Stimulated activated CD8-positive, alpha-beta memory T cell treated with anti-CD3 and anti-CD28 coated beads, Interleukin-7, amount 100 ng/mL, for 48 hours (primary cell): ENCODE measurements around the gene SUSD2.
"Not testable (repeated sequence)": the region's sequence is repeated elsewhere in the genome, so short reads cannot be mapped to it uniquely, and the experiment has no call there.

ENCODE experiments used
- DNase-seq, 2 donors: peaks; one replicate each; pipeline ENCODE4 v3.0.0-alpha.2; 2020; ENCODE audit warnings: low read depth in 1 of 2; ENCODE audit errors: extremely low read depth in 1 of 2

SUSD2 gene, protein sequence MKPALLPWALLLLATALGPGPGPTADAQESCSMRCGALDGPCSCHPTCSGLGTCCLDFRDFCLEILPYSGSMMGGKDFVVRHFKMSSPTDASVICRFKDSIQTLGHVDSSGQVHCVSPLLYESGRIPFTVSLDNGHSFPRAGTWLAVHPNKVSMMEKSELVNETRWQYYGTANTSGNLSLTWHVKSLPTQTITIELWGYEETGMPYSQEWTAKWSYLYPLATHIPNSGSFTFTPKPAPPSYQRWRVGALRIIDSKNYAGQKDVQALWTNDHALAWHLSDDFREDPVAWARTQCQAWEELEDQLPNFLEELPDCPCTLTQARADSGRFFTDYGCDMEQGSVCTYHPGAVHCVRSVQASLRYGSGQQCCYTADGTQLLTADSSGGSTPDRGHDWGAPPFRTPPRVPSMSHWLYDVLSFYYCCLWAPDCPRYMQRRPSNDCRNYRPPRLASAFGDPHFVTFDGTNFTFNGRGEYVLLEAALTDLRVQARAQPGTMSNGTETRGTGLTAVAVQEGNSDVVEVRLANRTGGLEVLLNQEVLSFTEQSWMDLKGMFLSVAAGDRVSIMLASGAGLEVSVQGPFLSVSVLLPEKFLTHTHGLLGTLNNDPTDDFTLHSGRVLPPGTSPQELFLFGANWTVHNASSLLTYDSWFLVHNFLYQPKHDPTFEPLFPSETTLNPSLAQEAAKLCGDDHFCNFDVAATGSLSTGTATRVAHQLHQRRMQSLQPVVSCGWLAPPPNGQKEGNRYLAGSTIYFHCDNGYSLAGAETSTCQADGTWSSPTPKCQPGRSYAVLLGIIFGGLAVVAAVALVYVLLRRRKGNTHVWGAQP

DNA sequence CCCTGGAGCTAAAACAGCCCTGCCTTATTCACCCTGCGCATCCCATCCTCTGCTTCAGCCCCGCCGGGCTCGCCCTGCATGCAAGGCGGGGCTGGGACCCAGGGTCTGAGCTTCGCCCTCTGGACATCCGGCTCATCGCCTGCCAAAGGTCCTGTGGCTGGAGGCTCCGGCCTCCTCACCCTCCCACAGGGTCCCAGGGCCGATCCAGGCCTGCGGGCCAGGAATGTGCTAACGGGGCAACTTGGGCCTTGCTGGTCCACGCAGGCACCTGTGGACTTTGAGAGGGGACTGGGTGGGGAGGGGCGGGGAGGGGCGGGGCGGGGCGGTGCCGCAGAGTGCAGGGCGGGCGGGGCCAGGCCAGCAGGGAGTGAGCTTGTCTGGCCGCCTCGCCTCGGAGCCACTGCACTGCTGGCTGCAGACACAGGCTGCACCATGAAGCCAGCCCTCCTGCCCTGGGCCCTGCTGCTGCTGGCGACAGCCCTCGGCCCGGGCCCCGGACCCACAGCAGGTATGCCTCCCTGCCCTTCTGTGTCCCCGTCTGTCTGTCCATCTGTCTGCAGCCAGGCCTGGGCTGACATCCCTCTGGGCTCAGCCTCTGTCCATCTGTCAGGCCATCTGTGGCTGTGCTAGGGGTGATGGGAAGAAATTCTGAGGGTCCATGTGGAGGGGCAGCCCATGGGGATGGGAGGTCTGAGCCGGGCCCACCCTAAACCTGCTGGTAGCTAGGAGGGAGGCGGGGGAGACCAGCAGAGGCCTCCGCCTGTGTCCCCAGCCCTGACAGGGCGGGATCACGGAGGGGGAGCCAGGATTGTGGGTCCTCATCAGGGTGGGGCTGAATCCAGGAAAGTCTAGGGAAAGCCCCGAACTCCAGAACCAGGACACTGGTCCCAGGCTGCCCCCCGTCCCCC, at the start of gene SUSD2:
SUSD2 (plus strand) TSS at position 400 of the 908 bp plus-strand sequence; CDS start at position 433, 33 bp downstream.
- DNase-seq: no peak

DNA sequence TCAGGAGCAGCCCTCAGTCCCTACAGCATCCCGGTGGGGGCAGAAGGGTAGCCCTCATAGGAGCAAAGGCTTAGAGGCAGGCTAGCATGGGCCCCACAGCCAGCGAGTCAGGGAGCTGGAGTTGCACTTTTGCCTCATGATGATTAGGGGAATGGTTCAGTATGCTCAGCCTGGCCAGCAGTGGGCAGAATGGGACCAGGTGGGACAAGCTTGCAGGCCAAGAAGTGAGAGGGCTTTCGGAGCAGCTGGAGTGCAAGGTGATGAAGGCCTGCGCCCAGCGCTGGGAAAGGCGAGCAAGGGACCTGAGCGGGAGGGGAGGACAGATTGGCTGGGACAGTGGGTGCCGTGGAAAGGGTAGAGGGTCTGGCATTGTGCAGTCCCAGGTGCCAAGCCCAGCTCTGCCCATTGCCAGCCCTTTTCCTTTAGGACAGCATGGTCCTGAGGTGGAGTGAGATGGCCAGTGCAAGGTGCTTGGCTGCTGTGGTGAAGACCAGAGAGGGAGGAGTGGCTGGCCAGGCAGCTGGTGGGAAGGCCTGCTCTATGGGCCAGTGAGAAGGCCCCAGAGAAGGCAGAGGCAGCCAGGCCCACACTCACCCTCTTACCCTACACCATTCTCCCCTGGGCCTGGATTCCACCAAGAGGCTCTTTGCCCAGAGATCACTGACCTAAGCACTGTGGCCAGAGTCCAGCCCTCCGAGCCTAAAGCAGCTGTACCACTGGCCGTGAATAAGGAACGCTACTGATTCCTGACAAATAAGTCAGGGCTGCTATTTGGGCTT, 47.9 kb upstream of the SUSD2 start:
- no peak for DNase-seq

DNA sequence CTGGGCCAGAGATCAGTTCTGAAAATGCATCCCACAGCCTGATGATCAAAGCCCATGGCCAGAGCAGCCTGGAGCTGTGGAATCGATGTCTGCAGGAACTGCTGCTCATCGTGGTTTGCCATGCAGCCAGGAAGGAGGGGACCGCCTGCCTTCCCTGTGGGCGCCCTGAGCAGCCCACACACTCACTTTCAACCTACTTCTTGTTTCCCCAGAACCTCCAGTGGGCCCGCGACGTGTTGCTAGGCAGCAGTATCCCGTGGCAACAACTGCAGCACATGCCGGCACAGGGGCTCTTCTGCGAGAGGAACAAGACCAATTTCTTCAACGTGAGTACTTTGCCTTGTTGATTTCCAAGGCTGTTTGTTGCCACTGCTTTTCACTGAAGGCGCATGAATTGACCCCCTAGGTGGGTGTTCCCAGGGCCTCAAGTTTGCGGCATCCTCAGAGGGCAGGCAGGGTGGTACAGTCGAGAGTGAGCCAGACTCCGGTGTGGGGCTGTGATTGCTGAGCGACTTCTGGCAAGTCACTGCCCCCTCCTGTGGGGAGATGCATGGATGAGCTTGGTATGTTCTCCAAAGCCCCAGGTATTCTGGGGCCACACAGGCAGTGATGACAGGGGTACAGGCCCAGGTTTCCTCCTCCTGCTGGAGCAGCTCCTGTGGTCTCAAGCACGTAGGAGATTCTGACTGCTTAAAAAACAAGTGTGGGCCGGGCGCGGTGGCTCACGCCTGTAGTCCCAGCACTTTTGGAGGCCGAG, 47.0 kb upstream of the SUSD2 start:
- peak; percentile 29 to 68 for DNase-seq

DNA sequence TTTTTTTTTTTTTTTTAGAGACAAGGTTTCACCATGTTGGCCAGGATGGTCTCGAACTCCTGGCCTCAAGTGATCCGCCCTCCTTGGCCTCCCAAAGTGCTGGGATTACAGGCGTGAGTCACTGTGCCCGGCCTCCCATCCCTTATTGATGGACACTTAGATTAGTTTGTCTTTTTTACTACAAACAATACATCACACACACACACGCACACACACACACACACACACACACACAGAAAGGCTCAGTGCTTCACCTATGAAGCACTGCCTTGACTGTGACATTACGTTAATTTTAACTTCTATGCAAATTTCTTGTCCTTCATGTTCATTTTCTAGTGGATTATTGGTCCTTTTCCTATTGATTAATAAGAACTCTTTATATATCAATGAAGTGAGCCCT, 44.8 kb upstream of the SUSD2 start:
- DNase-seq: not testable (repeated sequence)

DNA sequence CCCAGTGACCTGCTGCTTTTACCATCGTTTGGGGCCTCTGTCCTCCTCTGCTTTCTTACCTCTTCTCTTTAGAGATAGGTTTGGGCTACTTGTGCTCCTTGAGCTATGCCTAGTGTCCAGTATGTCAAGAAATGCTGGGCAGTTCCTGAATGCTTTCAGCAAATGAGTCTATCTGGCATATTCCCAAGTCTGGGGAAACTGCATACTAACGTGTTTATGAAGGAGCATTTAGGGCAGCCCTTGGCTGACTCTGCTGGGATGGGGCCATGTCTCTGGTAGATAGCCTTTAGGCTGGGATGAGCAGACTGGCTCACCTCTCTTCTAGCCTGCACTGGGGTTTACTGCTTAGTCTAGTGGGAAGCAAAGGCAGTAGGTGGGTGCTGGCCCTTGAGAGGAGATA, 43.7 kb upstream of the SUSD2 start:
- no peak for DNase-seq

DNA sequence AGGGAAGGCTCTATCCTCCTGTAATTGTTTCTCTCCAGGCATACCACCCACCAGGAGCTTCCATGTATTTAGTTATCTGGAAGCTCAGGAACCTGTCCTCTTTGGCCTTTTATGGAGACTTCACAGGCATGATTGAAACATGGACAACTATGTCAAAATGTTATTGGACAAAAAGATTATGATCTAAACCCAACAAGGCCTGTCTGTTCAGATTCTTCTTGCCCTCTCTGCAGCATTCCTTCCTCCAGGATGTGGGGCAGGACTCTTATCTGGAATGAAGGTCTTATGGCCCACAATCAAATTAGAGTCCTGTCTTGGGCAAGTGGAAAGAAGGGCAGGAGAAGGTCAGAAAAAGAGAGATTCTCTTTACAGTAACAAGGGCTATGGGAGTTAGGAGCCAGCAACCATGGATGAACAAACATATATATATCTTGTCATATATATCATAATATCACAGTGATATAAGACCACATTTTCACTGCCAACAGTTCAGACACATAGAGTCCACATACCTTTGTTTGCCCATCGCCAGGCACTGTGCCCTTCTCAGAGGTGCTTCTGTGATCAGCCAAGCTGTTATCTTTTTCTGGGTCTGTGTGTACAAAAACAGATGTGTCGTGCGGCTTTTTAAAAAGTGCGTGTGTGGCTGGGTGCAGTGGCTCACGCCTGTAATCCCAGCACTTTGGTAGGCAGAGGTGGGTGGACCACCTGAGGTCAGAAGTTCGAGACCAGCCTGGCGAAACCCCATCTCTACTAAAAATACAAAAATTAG, 42.5 kb upstream of the SUSD2 start:
- no peak for DNase-seq

DNA sequence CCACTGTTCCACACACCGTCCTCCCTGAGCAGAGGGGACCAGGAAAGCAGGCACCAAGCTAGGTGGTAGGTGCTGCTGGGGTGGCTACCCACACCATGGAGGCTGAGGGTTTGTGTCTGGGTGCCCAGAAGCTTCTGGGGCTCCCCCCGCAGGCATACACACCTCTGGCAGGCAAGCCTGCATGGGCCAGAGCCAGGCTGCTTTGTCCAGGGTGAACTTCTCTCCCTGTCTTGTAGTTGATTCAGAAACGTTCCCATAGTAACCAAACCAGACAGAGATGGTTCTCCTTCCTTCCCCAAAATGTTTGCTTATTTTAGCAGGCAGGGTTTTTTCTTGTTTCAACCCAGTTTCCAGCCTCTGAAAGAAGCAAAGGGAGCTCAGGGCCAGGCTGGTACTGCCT, 40.9 kb upstream of the SUSD2 start:
- DNase-seq: no peak

DNA sequence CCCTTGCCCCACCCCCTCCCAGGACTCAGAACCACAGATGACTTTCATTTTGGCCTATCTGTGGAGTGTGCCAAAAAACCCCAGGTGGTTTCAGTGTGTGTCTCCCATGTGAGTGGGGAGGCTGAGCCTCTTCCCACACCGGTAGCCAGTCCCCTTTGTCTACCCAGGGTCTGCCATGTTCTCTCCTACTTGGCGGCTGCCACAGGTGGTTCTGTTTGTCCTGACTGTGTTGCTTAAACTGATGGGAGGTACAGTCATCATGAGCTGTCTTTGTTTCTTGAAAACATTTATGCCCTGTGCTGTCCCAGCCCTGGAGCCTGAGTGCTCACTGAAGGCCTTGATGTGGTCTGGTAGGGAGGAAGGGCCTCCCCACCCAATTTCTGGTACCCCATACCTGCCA, 39.7 kb upstream of the SUSD2 start:
- DNase-seq: peak in 1 of 2 donors; percentile 39

DNA sequence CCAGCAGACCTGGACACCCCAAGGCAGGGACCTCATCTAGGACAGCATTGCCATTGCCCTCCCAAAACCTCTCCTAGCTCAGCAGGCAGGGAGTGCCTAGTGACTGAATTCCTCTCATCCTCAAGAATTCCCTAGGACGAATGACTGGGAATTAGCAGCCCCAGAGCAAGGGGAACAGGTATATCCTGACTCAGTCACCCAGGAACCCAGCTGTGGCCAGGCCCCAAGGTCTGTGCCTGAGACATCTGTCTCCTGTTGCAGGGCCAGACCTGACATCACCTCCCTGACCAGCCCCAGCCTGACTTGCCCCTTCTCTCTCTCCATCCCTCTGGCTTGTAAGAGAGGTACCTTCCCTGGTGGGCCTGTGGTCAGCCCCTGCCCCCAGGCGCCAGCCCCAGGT, 39.0 kb upstream of the SUSD2 start:
- no peak for DNase-seq

DNA sequence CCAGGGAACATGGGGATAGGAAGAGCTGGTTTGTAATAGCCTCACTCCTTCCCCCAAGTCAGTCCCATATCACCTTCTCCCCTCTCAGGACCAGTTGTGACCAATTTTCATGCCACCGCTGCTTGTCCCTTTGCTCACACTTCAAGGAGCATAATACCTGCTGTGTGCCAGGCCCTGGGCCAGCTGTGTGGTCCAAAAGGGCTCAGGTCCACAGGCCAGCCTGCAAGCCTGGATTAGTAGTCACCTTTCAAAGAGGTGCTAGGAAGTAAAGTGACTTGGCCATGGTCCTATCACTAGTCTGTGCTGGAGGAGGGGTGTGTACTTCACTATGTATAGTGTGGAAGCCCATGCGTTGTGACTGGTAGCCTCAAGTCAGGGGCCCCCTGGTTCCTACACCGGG, 38.5 kb upstream of the SUSD2 start:
- DNase-seq: no peak

DNA sequence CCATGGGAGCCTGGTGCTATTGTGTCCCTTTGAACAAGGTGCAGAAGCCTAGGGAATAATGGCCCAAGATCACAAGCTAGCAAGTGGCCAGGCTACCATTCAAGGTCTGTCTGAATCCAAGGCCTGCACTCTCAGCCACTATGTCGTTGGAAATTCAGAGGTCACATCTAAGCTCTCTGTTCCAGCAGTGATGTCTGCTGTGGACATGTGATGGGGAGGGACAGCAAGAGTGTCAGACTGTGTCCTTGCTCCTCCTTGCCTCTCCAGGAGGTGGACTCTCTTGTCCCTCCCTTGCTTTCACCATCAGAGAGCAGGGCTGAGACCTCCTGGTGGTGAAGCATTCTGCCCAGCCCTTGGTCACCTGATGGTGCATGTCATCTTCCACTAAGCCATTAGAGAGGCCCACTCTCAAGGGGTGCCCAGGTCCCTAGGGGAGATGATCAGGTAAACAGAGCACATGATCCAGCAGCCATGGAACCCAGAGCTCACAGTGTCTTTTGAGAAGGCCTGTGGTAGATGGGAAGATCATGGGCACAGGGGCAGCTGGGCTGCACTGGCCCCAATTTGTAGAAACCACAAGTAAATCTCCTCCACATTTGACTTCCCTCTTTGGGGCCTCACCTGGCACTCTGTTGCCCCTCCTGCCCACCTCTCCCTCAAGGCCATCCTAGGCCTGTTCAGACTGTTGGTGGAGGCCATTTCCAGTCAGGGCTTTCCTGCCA, 37.1 kb upstream of the SUSD2 start:
- no peak for DNase-seq

DNA sequence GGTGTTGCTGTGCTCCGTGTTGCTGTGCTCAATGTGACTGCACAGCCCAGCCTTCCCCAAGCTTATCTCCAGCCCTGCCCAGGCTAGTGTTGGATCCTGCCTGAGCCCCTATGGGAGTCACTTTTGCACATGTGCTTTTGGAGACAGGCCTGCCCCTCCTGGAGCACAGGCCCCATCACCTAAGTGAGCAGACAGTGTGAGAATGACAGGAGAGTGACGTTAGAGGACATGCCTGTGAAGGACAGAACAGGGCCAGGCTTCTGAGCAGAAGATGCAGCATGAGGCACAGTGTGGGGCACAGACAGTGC, 36.6 kb upstream of the SUSD2 start:
- no peak for DNase-seq

DNA sequence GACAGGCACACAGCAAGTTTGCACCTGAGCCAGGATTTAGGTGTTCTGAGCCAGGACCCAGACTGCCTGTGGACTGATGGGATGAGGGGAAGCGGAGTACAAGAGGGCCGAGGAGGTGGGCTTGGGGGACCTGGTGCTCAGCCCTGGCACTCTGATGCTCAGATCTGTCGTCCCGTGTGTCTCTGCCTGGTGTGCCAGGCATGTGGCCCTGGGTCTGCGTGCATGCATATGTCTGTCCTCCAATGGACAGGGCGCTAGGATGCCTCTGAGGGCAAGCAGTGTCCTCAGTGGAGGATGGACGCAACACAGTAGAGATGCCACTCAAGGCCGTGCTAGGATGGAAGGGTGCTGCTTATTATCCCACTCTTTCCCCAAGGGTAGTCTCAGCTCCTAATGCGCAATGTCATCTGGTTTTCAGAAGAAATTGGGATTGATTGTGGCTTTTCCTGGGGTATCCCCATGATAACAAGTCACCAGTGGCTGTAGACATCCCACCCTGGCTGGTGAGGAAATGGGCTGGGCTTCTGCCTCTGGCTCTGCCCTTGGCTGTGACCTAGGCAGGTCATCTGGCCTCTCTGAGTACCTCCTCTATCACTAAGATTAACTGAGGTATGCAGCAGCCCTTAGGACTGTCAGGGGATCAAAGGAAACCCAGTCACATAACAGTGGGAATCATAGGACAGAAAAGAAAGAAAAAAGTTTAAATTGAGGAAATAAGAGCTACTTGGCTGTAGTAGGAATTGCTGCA, 35.7 kb upstream of the SUSD2 start:
- DNase-seq: no peak

DNA sequence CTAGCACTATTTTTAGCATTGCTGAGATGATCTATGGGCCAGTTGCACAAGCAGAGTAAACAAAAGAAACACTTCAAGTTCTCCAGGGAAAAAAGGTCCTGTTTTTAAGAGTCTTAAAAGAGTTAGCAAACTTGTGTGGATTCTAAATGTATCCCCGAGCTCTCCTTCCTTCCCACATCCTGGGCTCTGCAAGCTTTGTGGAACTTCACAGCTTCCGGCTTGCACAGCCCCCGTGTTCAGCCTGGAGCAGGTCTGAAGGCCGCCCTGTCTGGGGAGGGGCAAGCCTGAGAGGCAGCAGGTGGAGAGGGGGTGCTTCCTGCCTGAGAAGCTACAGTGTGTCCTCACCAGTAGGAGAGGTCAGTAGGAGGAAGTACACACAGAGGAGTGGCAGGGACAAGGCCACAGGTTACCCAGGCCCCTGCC, 35.1 kb upstream of the SUSD2 start:
- DNase-seq: no peak

DNA sequence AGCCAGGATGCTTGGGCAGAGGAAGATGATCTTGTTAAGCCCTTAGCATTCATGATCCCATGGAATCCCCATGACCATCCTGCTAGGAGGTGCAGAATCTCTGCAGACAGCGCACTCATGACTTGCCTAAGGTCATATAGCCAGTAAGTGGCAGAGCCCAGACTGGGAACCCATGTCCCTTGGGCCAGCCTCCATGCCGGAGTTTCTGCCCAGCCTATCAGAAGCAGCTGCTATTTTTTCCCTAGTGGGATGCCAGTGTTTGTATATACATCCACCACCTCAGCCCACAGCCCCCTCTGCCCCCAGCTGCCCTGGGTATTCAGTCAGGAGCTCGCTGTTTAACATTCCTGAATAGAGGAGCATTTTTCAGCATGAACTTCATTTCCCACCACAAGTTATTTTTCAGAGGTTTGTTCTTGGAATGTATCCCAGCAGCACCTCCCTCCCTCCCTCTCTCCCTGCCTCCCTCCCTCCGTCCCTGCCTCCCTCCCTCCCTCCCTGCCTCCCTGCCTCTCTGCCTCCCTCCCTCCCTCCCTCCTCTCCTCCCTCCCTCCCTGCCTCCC, 34.4 kb upstream of the SUSD2 start:
- no peak for DNase-seq

DNA sequence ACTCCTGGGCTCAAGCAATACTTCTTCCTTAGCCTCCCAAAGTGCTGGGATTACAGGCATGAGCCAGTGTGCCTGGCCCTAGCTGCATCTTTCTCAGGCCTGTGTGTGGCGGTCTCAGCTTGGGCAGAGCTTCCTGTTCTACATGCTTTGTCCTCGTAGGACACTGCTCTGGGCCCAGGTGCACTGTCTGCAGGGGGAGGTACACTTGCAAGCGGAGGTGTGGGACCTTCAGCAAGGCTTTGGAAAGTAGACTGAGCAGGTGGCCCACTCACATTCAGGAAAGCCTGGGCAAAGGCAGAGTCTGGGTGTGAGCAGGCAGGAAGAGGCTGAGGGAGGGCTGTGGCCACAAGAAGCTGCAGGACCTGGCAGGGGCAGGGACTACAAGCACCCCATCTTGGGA, 33.6 kb upstream of the SUSD2 start:
- DNase-seq: no peak
